H1 (cell line): ENCODE measurements around the gene RFC1. TPM values are rescaled to one million over a fixed set of nuclear protein-coding genes. Genes with fewer than 3 reads are reported as not detected.

ENCODE experiments used
- microRNA-seq, 2 experiments: library from miRNA; unstranded; fragments of <30 nt; microRNA quantifications; one replicate each; pipeline versions ENCODE4 to v1.2.0, GENCODE V29; 2016 to 2020; ENCODE audit warnings: borderline microRNAs expressed in 2 of 2, borderline number of aligned reads in 2 of 2, borderline replicate concordance in 1 of 2
- polyA plus RNA-seq, 7 experiments: library from polyadenylated mRNA; depleted of rRNA in 3 of 7; stranded (reverse) in 5 of 7; unstranded in 2 of 7; fragments of >200 nt in 5 of 7; fragments of 200-250 nt in 2 of 7; gene quantifications; 1 replicate in 5 of 7; 2 replicates in 1 of 7; 4 replicates in 1 of 7; pipeline versions ENCODE4 v1.2.1 to v1.2.3, GENCODE V29; 2011 to 2013; ENCODE audit warnings: missing spikeins in 2 of 7, mixed read lengths in 2 of 7
- small RNA-seq: library from polyadenylated mRNA; stranded (forward); fragments of <200 nt; extraction: miRNeasy Mini kit (QIAGEN cat#:217004); gene quantifications from one replicate; pipeline ENCODE3, GENCODE V24; 2013; ENCODE audit not compliant: insufficient read depth
- total RNA-seq: library from RNA; stranded (reverse); fragmentation: NEBNext Ultra II Directional; extraction: Animal tissue kit (Norgen Biotek cat#: 25700); gene quantifications from 2 replicates; pipeline ENCODE4 v1.2.1, GENCODE V29; 2021

Gene RFC1
- total and polyA plus RNA-seq, 2 of the 8 experiments (the other 6 are each of a cell fraction or from before 2014, with no cell fraction given), result 16.0 to 83.8 TPM

Small RNA genes within 50 kb of the gene (microRNA-seq; reads per million reads assigned to microRNA genes)
- gene MIR5591, result 0 reads per million in 2 experiments

Small RNA genes within 50 kb of the gene (small RNA-seq; reads per million reads assigned to genes)
- gene MIR5591 (not detected), gene RNU6-32P (not detected), gene RNU6-887P (not detected)

Other genes starting within 250 kb of the RFC1 start
- gene WDR19, start 183.8 kb downstream of the RFC1 start, total RNA-seq, result 19.7 and 22.2 TPM in 2 replicates
- 16.9 and 23.3 TPM in 2 replicates for gene WDR19, start 183.8 kb downstream of the RFC1 start, polyA plus RNA-seq (2011; rRNA removed)
- not detected in 2 replicates for gene KLB, start 40.6 kb upstream of the RFC1 start, total RNA-seq
- gene KLB, start 40.6 kb upstream of the RFC1 start, polyA plus RNA-seq (2011; rRNA removed), result 0.03 TPM in 2 replicates
- 1,161 and 1,163 TPM in 2 replicates for gene RPL9, start 92.6 kb upstream of the RFC1 start, total RNA-seq
- gene RPL9, start 92.6 kb upstream of the RFC1 start, polyA plus RNA-seq (2011; rRNA removed), result 427 and 1,184 TPM in 2 replicates
- 19.8 and 24.9 TPM in 2 replicates for gene LIAS, start 92.7 kb upstream of the RFC1 start, total RNA-seq
- gene LIAS, start 92.7 kb upstream of the RFC1 start, polyA plus RNA-seq (2011; rRNA removed), result 7.5 and 10.5 TPM in 2 replicates
- gene UGDH, start 161.1 kb upstream of the RFC1 start, total RNA-seq, result 126 and 128 TPM in 2 replicates
- 32.0 and 46.9 TPM in 2 replicates for gene UGDH, start 161.1 kb upstream of the RFC1 start, polyA plus RNA-seq (2011; rRNA removed)